Endothelial cell of umbilical vein (primary cell): ENCODE results near the gene TTLL9. TPM values are rescaled to one million over a fixed set of nuclear protein-coding genes. Genes with fewer than 3 reads are reported as not detected.

Experiments used
- BruUV-seq: library from RNA; stranded (reverse); fragments of 400-500 nt; replicated peaks from 2 replicates; lab custom pipeline; 2021; lab: Mats Ljungman, UMichigan
- CTCF ChIA-PET: fragments of 300-600, 350-600 bp; sonication (Branson Sonifier 250); formaldehyde crosslinking; loops from one replicate; lab custom pipeline; 2021; ENCODE audit warnings: antibody characterized with exemption, inconsistent platforms; lab: Charles Lee
- POLR2A ChIA-PET: fragments of 300-600, 350-600 bp; sonication (Branson Sonifier 250); formaldehyde crosslinking; loops from one replicate; lab custom pipeline; 2021; ENCODE audit warnings: antibody characterized with exemption, inconsistent platforms; lab: Charles Lee
- DNase-seq: peaks from one replicate; pipeline ENCODE4 v3.0.0-alpha.2; 2011; ENCODE audit warnings: low read depth, low spot score
- FAIRE-seq: peaks from 2 replicates; lab custom pipeline; 2011; peaks lifted over from hg19 to GRCh38; lab: Jason Lieb, UNC
- H2AFZ ChIP-seq: 2 replicates; pipeline ENCODE4 v1.6.0; 2012; ENCODE audit warnings: low read depth, low read length, control low read depth, inconsistent platforms
- H3K27ac ChIP-seq: 2 replicates; pipeline ENCODE4 v1.5.1; 2011; ENCODE audit warnings: low read depth, mild to moderate bottlenecking, control low read depth, low read length, moderate library complexity; ENCODE audit not compliant: insufficient read depth
- H3K27me3 ChIP-seq, 2 experiments: 2 replicates each; pipeline versions ENCODE4 v1.6.0 to v1.6.1; 2011; ENCODE audit warnings: low read length in 2 of 2, mixed read lengths in 1 of 2; ENCODE audit not compliant: control insufficient read depth in 2 of 2, insufficient read depth in 2 of 2
- H3K36me3 ChIP-seq, 2 experiments: 2 replicates in 1 of 2; 3 replicates in 1 of 2; pipeline ENCODE4 v1.5.1; 2011; ENCODE audit warnings: low read length in 2 of 2, mild to moderate bottlenecking in 1 of 2, moderate library complexity in 1 of 2; ENCODE audit not compliant: control insufficient read depth in 2 of 2, insufficient read depth in 2 of 2; ENCODE audit errors: extremely low read depth in 1 of 2
- H3K4me1 ChIP-seq: 3 replicates; pipeline ENCODE4 v1.5.1; 2011; ENCODE audit warnings: mild to moderate bottlenecking, low read length; ENCODE audit not compliant: control insufficient read depth, insufficient read depth; ENCODE audit errors: extremely low read depth
- H3K4me2 ChIP-seq: 2 replicates; pipeline ENCODE4 v1.6.1; 2011; ENCODE audit warnings: low read length, control low read depth, mixed read lengths; ENCODE audit not compliant: insufficient read depth
- H3K4me3 ChIP-seq, 3 experiments: fragments of 200-600 bp in 1 of 3; sonication (generic), shearing (Covaris generic) in 1 of 3; replicated peaks in 1 of 3; 2 replicates each; pipeline ENCODE4 v1.5.1; 2011 to 2016; ENCODE audit warnings: control low read depth in 3 of 3, low read length in 3 of 3, mild to moderate bottlenecking in 2 of 3, inconsistent platforms in 1 of 3, low read depth in 1 of 3, moderate library complexity in 1 of 3; ENCODE audit not compliant: insufficient read depth in 1 of 3
- H3K79me2 ChIP-seq: 2 replicates; pipeline ENCODE4 v1.6.0; 2012; ENCODE audit warnings: low read length, inconsistent platforms; ENCODE audit not compliant: control insufficient read depth, insufficient read depth
- H3K9ac ChIP-seq: replicated peaks from 2 replicates; pipeline ENCODE3; 2011; ENCODE audit warnings: low read length, control low read depth; ENCODE audit not compliant: insufficient read depth; ENCODE audit errors: extremely low read depth
- H3K9me1 ChIP-seq: replicated peaks from 3 replicates; pipeline ENCODE4 v1.6.0; 2011; ENCODE audit warnings: mild to moderate bottlenecking, low read length; ENCODE audit not compliant: control insufficient read depth, insufficient read depth; ENCODE audit errors: extremely low read depth
- H3K9me3 ChIP-seq: replicated peaks from 2 replicates; pipeline ENCODE4 v1.5.1; 2012; ENCODE audit warnings: low read length, inconsistent platforms; ENCODE audit not compliant: control insufficient read depth, insufficient read depth
- H4K20me1 ChIP-seq: replicated peaks from 2 replicates; pipeline ENCODE3; 2011; ENCODE audit warnings: mild to moderate bottlenecking, low read length; ENCODE audit not compliant: control insufficient read depth, insufficient read depth; ENCODE audit errors: extremely low read depth
- EZH2 ChIP-seq: IDR thresholded peaks from 2 replicates; pipeline ENCODE4 v1.6.1; 2012; ENCODE audit warnings: borderline replicate concordance, low read depth, mild to moderate bottlenecking, moderate library complexity, low read length, inconsistent platforms; ENCODE audit not compliant: severe bottlenecking
- FOS ChIP-seq: IDR thresholded peaks from 2 replicates; pipeline ENCODE4 v1.6.1; 2011; ENCODE audit warnings: mild to moderate bottlenecking, low read length, moderate library complexity, borderline replicate concordance; ENCODE audit not compliant: insufficient read depth
- GATA2 ChIP-seq: IDR thresholded peaks from 2 replicates; pipeline ENCODE4 v1.7.0; 2011; ENCODE audit warnings: low read depth, mild to moderate bottlenecking, moderate library complexity, mixed read lengths, low read length; ENCODE audit not compliant: insufficient read length, insufficient read depth
- JUN ChIP-seq: IDR thresholded peaks from 2 replicates; pipeline ENCODE4 v1.6.1; 2011; ENCODE audit warnings: borderline replicate concordance, low read depth; ENCODE audit not compliant: insufficient read length, insufficient read depth
- MYC ChIP-seq: IDR thresholded peaks from one replicate; pipeline ENCODE4 v1.6.1; 2011; ENCODE audit warnings: mild to moderate bottlenecking, low read depth, low read length
- POLR2A ChIP-seq: IDR thresholded peaks from 2 replicates; pipeline ENCODE4 v1.6.1; 2012; ENCODE audit warnings: low read depth, mild to moderate bottlenecking, control low read depth, low read length
- POLR2AphosphoS5 ChIP-seq: IDR thresholded peaks from 2 replicates; pipeline ENCODE4 v1.6.1; 2012; ENCODE audit warnings: low read depth, mild to moderate bottlenecking, control low read depth, low read length, moderate library complexity; ENCODE audit not compliant: insufficient read depth
- dilution Hi-C: fragments of 300-500 bp; cut with MboI; formaldehyde crosslinking; loops from one replicate; pipeline ENCODE4 v1.15.0; 2019; ENCODE audit warnings: low sequenced_read_pairs; ENCODE audit not compliant: extremely low pct_ligation_motif_present
- intact Hi-C: fragments of 100-400 bp; cut with micrococcal nuclease; formaldehyde crosslinking; loops from one replicate; pipeline ENCODE4 v1.10.0; 2022
- polyA plus RNA-seq, 4 experiments: library from polyadenylated mRNA; depleted of rRNA in 3 of 4; stranded (reverse) in 3 of 4; unstranded in 1 of 4; fragments of >200 nt; gene quantifications; 2 replicates each; pipeline versions ENCODE4 v1.2.1 to v1.2.3, GENCODE V29; 2011 to 2012; ENCODE audit warnings: missing spikeins in 1 of 4
- total RNA-seq: library from RNA; stranded (reverse); gene quantifications from 2 replicates; pipeline ENCODE4 v1.2.3, GENCODE V29; 2021
- TF ChIP-seq, protein P1 (sequence below), 2 donors: IDR thresholded peaks; 1 replicate in 1 of 2; 2 replicates in 1 of 2; pipeline ENCODE4 v1.5.1; 2011; ENCODE audit warnings: low read length in 2 of 2, mild to moderate bottlenecking in 2 of 2, moderate library complexity in 2 of 2, control low read depth in 1 of 2, inconsistent platforms in 1 of 2, low read depth in 1 of 2; ENCODE audit not compliant: insufficient read depth in 1 of 2; ENCODE audit errors: extremely low read depth in 1 of 2
- TF ChIP-seq, protein P2 (sequence below): IDR thresholded peaks from 2 replicates; pipeline ENCODE4 v1.6.1; 2011; ENCODE audit not compliant: insufficient read depth, insufficient read length

TTLL9 gene
- total and polyA plus RNA-seq, 2 donors (not counting 3 experiments of a cell fraction or from before 2014, with no cell fraction given) = 0.03 TPM; not detected in 1

DNA sequence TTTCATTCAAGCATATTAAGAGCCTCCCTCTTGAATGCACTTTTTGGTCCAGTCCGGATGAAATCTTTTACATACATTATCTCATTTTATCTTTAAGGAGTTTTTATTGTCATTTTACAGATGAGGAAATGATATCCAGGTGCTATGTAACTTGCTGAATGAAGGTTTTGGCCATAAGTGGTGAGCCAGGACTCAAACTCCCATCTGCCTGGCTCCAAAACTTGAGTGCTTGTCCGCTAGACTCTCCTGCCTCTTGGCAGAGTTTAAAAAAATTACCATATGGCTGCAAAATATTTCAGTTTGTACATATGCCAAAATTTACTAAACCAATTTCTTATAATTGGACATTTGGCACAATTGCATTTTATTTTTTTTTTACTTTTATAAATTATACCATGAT lies 69.2 kb downstream of the TTLL9 start:
- dilution Hi-C loops = no loop called here
- no TSS peak for BruUV-seq
- POLR2A ChIA-PET = no interaction called here
- no peak for TF ChIP-seq MYC
- TF ChIP-seq, protein P1, sequence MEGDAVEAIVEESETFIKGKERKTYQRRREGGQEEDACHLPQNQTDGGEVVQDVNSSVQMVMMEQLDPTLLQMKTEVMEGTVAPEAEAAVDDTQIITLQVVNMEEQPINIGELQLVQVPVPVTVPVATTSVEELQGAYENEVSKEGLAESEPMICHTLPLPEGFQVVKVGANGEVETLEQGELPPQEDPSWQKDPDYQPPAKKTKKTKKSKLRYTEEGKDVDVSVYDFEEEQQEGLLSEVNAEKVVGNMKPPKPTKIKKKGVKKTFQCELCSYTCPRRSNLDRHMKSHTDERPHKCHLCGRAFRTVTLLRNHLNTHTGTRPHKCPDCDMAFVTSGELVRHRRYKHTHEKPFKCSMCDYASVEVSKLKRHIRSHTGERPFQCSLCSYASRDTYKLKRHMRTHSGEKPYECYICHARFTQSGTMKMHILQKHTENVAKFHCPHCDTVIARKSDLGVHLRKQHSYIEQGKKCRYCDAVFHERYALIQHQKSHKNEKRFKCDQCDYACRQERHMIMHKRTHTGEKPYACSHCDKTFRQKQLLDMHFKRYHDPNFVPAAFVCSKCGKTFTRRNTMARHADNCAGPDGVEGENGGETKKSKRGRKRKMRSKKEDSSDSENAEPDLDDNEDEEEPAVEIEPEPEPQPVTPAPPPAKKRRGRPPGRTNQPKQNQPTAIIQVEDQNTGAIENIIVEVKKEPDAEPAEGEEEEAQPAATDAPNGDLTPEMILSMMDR (IDR thresholded peaks at IDR 0.05; ENCODE audit: extremely low read depth in 1 of 2, insufficient read depth in 1 of 2, low read depth in 1 of 2, low read length in 2 of 2) = no peak
- TF ChIP-seq GATA2 = no peak
- TF ChIP-seq JUN = no peak
- TF ChIP-seq EZH2 = no peak
- TF ChIP-seq POLR2AphosphoS5 = no peak
- TF ChIP-seq, protein P2, sequence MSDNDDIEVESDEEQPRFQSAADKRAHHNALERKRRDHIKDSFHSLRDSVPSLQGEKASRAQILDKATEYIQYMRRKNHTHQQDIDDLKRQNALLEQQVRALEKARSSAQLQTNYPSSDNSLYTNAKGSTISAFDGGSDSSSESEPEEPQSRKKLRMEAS = no peak
- TF ChIP-seq FOS = no peak
- TF ChIP-seq POLR2A = no peak
- CTCF ChIA-PET = no interaction called here
- Histone ChIP-seq H3K4me2 (no peak overlapping the region), H3K4me1 (no peaks in the 10 kb centered on the region), H3K9me1 (no peaks in the 10 kb centered on the region), H3K4me3 (no peak overlapping the region), H2AFZ (no peak overlapping the region), H3K27ac (no peak overlapping the region), H3K36me3 (peaks cover 0 to 2% of the 10 kb centered on the region in 2 experiments), H3K27me3 (no peaks in the 10 kb centered on the region), H4K20me1 (no peaks in the 10 kb centered on the region), H3K9ac (no peak overlapping the region), H3K9me3 (no peaks in the 10 kb centered on the region), H3K79me2 (no peaks in the 10 kb centered on the region)
- DNase-seq (no peak), FAIRE-seq (no peak)
- intact Hi-C loops = no loop called here
